ENCODE results near the gene CES4A. TPM values are rescaled to one million over a fixed set of nuclear protein-coding genes. Genes with fewer than 3 reads are reported as not detected.

CES4A gene
- total RNA-seq, 1 donor from 2014 or later = 1.2 TPM

DNA sequence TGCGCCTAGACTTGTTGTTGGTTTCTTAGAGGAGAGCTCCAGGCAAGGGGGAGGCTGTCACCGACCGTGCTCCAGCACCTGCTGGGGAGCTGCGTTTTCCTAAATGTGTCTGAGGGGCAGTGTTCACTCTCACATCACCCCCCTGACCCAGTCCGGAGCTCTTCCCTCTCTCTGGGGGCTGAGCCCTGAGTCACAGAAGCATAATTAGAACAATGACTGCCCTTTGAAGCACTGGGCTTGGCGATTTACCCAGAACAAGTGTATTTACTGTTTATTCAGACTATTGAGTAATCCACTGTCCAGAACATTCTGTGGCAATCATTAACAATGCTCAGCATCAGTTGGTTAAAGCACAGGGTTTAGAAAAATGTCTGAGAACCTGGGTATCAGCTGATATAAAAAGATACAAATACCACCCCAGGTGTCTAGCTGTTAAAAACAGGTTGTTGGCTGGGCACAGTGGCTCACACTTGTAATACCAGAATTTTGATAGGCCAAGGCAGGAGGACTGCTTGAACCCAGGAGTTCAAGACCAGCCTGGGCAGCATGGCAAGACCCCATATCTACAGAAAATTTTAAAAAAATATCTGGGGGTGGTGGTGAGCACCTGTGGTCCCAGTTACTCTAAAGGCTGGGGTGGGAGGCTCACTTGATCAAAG, 8.1 kb downstream of the CES4A start:
- peaks cover 32% of the 10 kb centered on the region for H3K27me3 Mint-ChIP-seq (ENCODE audit: low read depth, unreplicated experiment)
- DNase-seq (ENCODE audit: low read depth) = peak; percentile 52
- Histone ChIP-seq H2AFZ (ENCODE audit: low read depth, low read length) (no peak overlapping the region), H3K4me2 (ENCODE audit: low read length) (no peak overlapping the region), H3K4me1 (ENCODE audit: insufficient read depth, low read length) (peaks cover 11% of the 10 kb centered on the region), H3K27ac (ENCODE audit: low read depth, low read length) (no peak overlapping the region), H3K27me3 (ENCODE audit: insufficient read depth, low read length) (peaks cover under 1% of the 10 kb centered on the region), H3K36me3 (ENCODE audit: insufficient read depth, low read length) (no peaks in the 10 kb centered on the region), H3K9ac (ENCODE audit: low read length) (no peak overlapping the region), H3K79me2 (ENCODE audit: insufficient read depth, low read length) (no peaks in the 10 kb centered on the region), H3K9me3 (ENCODE audit: insufficient read depth, low read depth, low read length) (no peaks in the 10 kb centered on the region), H3K4me3 (ENCODE audit: insufficient read depth, low read depth, low read length) (no peak overlapping the region), H4K20me1 (ENCODE audit: insufficient read depth, low read length) (no peaks in the 10 kb centered on the region)
- peaks cover 3% of the 10 kb centered on the region for H3K4me1 Mint-ChIP-seq (ENCODE audit: low read depth, unreplicated experiment)
- TF ChIP-seq, protein P1, sequence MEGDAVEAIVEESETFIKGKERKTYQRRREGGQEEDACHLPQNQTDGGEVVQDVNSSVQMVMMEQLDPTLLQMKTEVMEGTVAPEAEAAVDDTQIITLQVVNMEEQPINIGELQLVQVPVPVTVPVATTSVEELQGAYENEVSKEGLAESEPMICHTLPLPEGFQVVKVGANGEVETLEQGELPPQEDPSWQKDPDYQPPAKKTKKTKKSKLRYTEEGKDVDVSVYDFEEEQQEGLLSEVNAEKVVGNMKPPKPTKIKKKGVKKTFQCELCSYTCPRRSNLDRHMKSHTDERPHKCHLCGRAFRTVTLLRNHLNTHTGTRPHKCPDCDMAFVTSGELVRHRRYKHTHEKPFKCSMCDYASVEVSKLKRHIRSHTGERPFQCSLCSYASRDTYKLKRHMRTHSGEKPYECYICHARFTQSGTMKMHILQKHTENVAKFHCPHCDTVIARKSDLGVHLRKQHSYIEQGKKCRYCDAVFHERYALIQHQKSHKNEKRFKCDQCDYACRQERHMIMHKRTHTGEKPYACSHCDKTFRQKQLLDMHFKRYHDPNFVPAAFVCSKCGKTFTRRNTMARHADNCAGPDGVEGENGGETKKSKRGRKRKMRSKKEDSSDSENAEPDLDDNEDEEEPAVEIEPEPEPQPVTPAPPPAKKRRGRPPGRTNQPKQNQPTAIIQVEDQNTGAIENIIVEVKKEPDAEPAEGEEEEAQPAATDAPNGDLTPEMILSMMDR (IDR thresholded peaks at IDR 0.05; ENCODE audit: insufficient read depth, low read depth, low read length) = no peak
- TF ChIP-seq EZH2 (IDR thresholded peaks at IDR 0.05; ENCODE audit: insufficient read depth, low read length) = no peak
- peaks cover 2% of the 10 kb centered on the region for H3K9me3 Mint-ChIP-seq (ENCODE audit: unreplicated experiment)
- H3K36me3 Mint-ChIP-seq (ENCODE audit: low read depth, unreplicated experiment) = peaks cover 3% of the 10 kb centered on the region
- H3K27ac Mint-ChIP-seq (ENCODE audit: unreplicated experiment) = no peak overlapping the region
- H3K4me3 Mint-ChIP-seq (ENCODE audit: unreplicated experiment) = no peak overlapping the region
- no peak for FAIRE-seq

DNA sequence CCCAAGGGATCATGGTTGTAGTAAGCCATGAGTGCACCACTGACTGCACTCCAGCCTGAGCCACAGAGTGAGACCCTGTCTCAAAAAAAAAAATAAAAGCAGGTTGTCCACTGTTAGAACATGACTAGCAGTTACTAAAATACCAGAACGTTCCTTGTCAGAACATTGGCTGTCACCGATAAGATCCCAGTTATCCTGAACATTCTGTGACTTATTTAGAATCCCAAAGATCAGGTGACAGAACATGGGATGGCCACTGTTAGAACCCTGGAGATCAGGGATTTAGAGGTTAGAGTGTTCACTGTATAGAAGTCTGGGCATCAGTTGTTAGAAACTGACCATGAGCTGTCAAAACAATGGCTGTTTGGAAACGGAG, 8.6 kb downstream of the CES4A start:
- no peak overlapping the region for H2AFZ ChIP-seq (ENCODE audit: low read depth, low read length)
- TF ChIP-seq EZH2 (IDR thresholded peaks at IDR 0.05; ENCODE audit: insufficient read depth, low read length) = no peak
- TF ChIP-seq, protein P1 (IDR thresholded peaks at IDR 0.05; ENCODE audit: insufficient read depth, low read depth, low read length) = no peak
- H3K4me2 ChIP-seq (ENCODE audit: low read length) = no peak overlapping the region
- FAIRE-seq (no peak), DNase-seq (ENCODE audit: low read depth) (no peak)
- H3K27ac ChIP-seq (ENCODE audit: low read depth, low read length) = no peak overlapping the region
- H3K36me3 Mint-ChIP-seq (ENCODE audit: low read depth, unreplicated experiment) = peaks cover 3% of the 10 kb centered on the region
- no peaks in the 10 kb centered on the region for H3K9me3 ChIP-seq (ENCODE audit: insufficient read depth, low read depth, low read length)
- peaks cover 2% of the 10 kb centered on the region for H3K9me3 Mint-ChIP-seq (ENCODE audit: unreplicated experiment)
- no peaks in the 10 kb centered on the region for H3K36me3 ChIP-seq (ENCODE audit: insufficient read depth, low read length)
- no peak overlapping the region for H3K4me3 Mint-ChIP-seq (ENCODE audit: unreplicated experiment)
- no peaks in the 10 kb centered on the region for H4K20me1 ChIP-seq (ENCODE audit: insufficient read depth, low read length)
- H3K4me3 ChIP-seq (ENCODE audit: insufficient read depth, low read depth, low read length) = no peak overlapping the region
- no peaks in the 10 kb centered on the region for H3K27me3 ChIP-seq (ENCODE audit: insufficient read depth, low read length)
- H3K4me1 ChIP-seq (ENCODE audit: insufficient read depth, low read length) = peaks cover 15% of the 10 kb centered on the region
- no peaks in the 10 kb centered on the region for H3K79me2 ChIP-seq (ENCODE audit: insufficient read depth, low read length)
- H3K27ac Mint-ChIP-seq (ENCODE audit: unreplicated experiment) = no peak overlapping the region
- peaks cover 35% of the 10 kb centered on the region for H3K27me3 Mint-ChIP-seq (ENCODE audit: low read depth, unreplicated experiment)
- H3K4me1 Mint-ChIP-seq (ENCODE audit: low read depth, unreplicated experiment) = peaks cover 3% of the 10 kb centered on the region
- no peak overlapping the region for H3K9ac ChIP-seq (ENCODE audit: low read length)

Data from astrocyte (in vitro differentiated cells and primary cell).